Activated CD8-positive, alpha-beta memory T cell treated with anti-CD3 and anti-CD28 coated beads for 36 hours (primary cell): Measurements from ENCODE around the gene DUS1L. TPM values are rescaled to one million over a fixed set of nuclear protein-coding genes. Genes with fewer than 3 reads are reported as not detected.

Experiments used
- CTCF ChIA-PET: fragments of 350-600 bp; sonication (Branson Sonifier 250); formaldehyde crosslinking; loops from one replicate; lab custom pipeline; 2021; ENCODE audit warnings: antibody characterized with exemption; lab: Charles Lee
- POLR2A ChIA-PET: fragments of 350-600 bp; sonication (Branson Sonifier 250); formaldehyde crosslinking; loops from one replicate; lab custom pipeline; 2021; ENCODE audit warnings: antibody characterized with exemption; lab: Charles Lee
- total RNA-seq, 2 experiments: library from RNA; stranded (reverse); gene quantifications; one replicate each; pipeline ENCODE4 v1.2.3, GENCODE V29; 2021

DUS1L gene
- total RNA-seq, 2 experiments from 2014 or later = 187 to 195 TPM

GRCh38 chr17:82092628-82092994 lies 27.0 kb upstream of the DUS1L start:
- ChIA-PET POLR2A (no interaction called here), CTCF (interaction anchor here (0.7 kb wide), 1 partner anchor 13 kb away, joined by 3 read pairs; no protein-coding TSS in a partner anchor)

- ChIA-PET POLR2A (no interaction called here), CTCF (no interaction called here)
Observed at GRCh38 chr17:82092094-82092586, 26.5 kb upstream of the DUS1L start.

GRCh38 chr17:82091264-82092066 lies 25.9 kb upstream of the DUS1L start:
- POLR2A ChIA-PET = no interaction called here
- CTCF ChIA-PET = no interaction called here

GRCh38 chr17:82090549-82091263 lies 25.1 kb upstream of the DUS1L start:
- POLR2A ChIA-PET = no interaction called here

DNA sequence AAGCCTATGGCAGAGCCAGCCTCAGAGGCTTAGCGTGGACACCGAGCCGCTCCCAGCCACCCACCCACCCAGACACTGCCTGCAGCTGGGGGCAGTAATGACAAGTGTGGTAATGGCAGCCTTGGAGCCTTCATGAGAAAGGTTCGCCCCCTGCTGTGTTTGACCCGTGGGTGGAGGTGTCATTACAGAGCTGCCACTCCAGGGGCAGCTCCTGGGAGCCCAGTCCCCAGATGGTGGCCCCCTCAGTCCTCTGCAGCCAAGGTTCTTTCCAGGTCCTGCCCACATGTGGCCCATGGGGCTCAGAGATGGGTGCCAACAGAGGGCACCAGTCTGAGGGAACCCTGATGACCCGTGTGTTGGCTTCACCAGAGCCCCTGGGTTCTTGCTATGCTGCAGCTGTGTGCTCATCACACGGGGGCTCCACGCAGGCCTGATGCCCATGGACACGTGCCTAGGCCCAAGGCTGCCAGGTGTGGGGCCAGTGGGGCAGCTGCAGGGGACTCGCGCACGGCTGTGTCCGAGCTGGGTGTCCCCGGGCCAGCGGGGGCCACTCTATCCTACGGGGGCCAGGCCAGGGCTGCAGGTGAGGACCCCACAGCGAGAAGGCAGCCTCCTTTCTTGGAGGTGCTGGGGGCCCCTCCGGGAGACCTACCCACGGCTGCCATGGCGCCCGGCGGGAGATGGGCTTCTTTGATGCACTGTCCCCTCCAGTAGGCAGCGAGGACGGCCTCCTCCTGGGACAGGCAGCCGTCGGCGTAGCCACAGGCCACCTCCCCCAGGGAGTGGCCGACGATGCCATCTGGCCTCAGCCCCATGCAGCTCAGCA lies 24.3 kb upstream of the DUS1L start:
- POLR2A ChIA-PET = interaction anchor here (0.8 to 0.9 kb wide), 2 partner anchors 24 to 52 kb away, joined by 3 read pairs; partner anchors contain the start of gene DCXR
- CTCF ChIA-PET = no interaction called here

More at GRCh38 chr17:82090549-82091263, 25.1 kb upstream of the DUS1L start:
- CTCF ChIA-PET = no interaction called here

DNA sequence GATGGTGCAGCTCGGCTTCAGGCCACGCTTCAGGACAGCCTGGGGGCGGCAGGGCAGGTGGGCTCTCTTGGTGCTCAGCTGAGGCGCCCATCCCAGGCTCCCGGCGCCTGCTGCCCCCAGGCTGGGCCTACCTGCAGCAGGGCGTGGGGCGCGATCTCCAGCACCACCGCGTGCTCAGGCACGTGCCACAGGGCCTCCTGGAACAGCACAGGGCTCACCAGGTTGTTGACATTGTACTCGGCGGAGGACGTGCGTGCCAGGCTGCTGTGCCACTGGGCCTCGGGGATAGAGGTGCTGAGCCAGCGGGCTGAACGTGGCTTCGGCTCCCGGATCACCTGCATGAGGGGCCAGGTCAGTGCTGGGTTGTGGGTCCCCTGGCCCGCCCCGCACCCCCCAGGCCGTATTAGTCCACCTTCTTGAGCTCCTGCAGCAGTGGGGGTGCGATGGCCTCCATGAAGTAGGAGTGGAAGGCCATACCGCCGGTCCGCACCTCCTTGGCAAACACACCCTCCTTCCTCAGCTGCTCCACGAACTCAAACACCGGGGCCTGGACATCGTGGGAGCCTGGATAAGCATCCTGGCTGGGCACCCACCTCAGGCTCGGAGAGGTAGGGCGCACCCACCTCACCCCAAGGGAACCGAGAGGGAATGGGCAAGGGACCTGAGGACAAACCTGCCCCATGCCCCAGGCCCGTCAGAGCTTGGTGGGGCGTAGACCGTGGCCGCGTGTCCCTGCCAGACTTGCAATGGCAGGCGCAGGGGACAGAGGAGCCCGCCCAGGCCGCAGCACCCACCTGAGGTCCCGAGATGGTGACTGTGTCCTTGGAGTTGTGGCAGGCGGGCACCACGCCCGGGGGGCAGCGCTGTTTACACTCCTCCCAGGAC lies 23.5 kb upstream of the DUS1L start:
- POLR2A ChIA-PET = interaction anchor here (0.8 to 0.9 kb wide), 2 partner anchors 23 to 52 kb away, joined by 3 read pairs; partner anchors contain the start of gene DCXR
- CTCF ChIA-PET = interaction anchor here (1.2 kb wide), 1 partner anchor 130 kb away, joined by 3 read pairs; no protein-coding TSS in a partner anchor

DNA sequence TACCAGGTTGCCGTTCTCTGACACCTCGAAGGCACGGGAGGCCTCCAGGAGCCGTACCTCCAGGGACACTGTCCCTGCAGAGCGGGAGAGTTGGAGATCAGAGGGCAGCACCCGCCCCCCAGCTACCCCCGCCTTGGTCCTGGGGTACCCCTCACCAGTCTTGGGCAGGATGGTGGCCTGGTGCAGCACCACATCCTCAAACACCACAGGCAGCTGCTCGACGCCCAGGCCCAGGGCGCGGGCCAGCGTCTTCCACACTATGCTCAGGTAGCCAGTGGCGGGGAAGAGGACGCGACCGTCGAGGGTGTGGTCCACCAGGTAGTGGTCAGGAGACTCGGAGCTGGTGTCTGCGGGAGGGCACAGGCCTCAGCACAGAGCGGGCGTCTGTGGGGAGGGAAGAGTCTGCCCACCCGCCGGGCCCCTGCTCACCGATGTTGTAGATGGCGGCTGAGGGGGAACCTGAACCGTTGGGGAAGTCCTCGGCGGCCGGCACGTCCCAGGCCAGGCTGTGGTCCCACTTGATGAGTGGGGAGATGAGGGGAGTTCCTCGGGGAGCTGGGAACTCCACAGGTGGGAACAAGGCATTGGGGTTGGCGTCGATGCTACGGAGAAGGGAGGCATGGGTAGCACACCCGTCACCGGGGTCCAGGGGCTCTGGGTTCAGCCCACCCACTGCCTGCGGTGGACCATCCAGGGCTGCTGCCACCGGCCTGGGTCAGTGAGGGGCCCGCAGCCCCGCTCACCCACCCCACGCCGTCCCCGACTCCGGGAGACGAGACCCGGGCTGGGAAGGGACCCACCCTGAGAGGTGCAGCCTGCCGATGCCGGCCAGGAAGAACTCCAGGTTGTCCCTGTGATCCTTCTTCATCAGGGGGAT lies 22.6 kb upstream of the DUS1L start:
- ChIA-PET CTCF (interaction anchor here (1.2 kb wide), 2 partner anchors 58 to 129 kb away, joined by 3 to 4 read pairs; no protein-coding TSS in a partner anchor), POLR2A (no interaction called here)

- ChIA-PET POLR2A (interaction anchor here (0.6 to 0.7 kb wide), 2 partner anchors 116 to 157 kb away, joined by 3 read pairs; no protein-coding TSS in a partner anchor), CTCF (interaction anchor here (1.2 kb wide), 1 partner anchor 57 kb away, joined by 4 read pairs; no protein-coding TSS in a partner anchor)
Observed at GRCh38 chr17:82086941-82087906, 21.6 kb upstream of the DUS1L start.

DNA sequence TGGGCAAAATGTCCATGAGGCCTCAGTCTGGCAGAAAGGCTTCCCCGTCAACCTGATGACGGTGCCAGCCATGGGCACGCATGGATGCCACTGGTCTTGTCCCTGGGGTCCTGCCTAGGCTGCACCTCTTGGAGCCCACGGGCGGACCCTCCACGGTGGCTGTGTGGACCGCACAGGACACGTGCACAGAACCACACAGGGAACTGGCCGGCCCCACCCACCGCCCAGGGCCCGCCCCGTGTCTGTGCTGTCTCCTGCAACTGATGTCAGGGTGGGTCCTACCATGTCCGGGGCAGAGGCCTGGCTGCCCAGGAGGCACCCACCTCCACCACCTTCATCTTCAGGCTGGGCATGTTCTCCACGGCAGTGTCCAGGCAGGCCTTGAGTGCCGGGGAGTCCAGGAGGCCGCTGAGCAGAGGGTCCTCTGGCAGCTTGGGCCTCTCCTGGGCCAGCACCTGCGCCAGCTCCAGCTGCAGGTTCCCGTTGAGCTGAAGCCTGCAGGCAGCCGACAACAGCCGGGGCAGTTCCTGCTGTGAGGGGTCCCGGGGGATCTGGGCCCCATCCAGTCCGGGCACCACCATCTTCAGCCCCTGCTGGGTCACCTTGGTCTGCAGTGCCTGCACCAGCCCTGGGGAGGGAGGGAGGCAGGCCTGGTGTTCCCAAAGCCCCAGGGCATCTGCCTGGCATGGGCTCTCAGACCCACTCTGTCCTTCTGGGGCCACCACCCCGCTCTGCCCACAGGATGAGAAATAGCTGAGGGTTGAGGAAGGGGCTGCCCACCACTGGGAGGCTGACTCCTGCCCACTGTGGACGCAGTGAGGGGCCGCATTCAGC lies 20.5 kb upstream of the DUS1L start:
- POLR2A ChIA-PET = interaction anchor here (0.7 kb wide), 1 partner anchor 156 kb away, joined by 3 read pairs; no protein-coding TSS in a partner anchor
- CTCF ChIA-PET = no interaction called here

DNA sequence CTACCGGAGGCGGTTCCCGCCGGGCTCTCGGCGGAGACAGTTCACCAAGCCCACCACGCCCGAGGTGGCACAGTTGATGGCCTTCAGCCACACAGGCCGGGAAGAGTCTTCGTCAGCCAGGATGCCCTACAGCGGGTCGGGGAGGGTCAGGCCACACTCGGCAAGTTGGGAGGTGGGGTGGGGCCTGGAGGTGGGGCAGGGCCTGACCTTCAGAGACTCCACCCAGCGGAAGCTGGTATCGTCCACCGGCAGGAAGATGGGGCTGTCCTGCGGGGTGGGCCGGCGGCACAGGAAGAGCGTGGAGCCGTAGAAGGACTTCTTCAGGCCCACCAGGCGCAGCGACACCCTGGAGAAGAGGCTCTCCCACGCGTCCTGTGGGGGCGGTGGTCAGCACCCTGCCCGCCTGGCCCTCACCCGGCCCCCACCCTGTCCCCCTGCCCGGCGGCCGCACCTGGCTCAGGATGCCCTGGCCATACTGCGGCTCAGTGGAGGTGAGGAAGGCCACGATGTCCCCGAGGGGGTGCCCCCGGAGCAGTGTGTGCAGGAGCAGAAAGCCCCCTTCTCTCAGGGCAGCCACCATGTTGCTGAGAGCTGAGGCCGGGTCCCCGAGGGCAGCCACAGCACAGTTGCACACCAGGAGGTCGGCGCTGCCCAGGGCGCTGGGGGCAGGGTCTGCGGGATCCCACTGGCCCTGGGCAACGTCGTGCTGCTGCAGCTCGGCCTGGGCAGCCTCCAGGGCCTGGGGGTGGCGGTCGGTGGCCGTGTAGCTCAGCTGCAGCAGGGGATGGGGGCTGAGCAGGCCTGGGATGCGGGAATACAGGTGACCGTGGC lies 19.6 kb upstream of the DUS1L start:
- ChIA-PET POLR2A (no interaction called here), CTCF (no interaction called here)

- ChIA-PET CTCF (no interaction called here), POLR2A (no interaction called here)
Observed at GRCh38 chr17:82084373-82085030, 18.9 kb upstream of the DUS1L start.

- CTCF ChIA-PET = no interaction called here
- POLR2A ChIA-PET = interaction anchor here (1.2 kb wide), 1 partner anchor 12 kb away, joined by 3 read pairs; no protein-coding TSS in a partner anchor
Observed at GRCh38 chr17:82083533-82084359, 18.1 kb upstream of the DUS1L start.

GRCh38 chr17:82083009-82083408 lies 17.4 kb upstream of the DUS1L start:
- CTCF ChIA-PET = no interaction called here
- POLR2A ChIA-PET = interaction anchor here (1.2 kb wide), 1 partner anchor 13 kb away, joined by 3 read pairs; no protein-coding TSS in a partner anchor
